ENCODE results near the gene ARHGEF12.

DNA sequence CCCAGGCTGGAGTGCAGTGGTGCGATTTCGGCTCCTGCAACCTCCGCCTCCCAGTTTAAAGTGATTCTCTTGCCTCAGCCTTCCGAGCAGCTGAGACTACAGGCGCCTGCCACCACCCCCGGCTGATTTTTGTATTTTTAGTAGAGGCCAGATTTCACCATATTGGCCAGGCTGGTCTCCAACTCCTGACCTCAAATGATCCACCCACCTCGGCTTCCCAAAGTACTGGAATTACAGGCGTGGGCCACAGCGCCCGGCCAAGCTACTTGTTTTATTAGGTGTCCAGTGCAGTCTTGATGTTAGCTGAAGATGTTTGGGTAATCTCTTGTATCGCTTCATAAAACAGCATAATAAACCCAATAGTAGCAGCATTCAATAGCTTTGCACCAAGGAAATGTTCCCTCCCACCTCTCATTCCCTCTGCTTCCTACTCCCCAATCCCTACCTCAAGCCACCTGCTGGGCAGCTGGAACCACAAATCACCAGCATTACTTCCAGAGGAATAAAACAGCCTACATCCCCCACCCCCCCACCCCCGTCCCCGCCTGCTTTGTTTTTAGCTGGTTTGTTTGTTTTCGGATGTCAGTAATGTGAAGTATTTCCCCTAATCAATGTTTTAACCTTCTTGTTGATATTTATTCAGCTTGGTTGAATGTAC is 164.3 kb downstream of the ARHGEF12 start:
- TF ChIP-seq BHLHE40 (IDR thresholded peaks at IDR 0.05; ENCODE audit: borderline replicate concordance), result no peak
- no peak for TF ChIP-seq HDGF (IDR thresholded peaks at IDR 0.05; ENCODE audit: borderline replicate concordance)
- no peak for TF ChIP-seq SP1 (IDR thresholded peaks at IDR 0.05)
- no peak for TF ChIP-seq ZNF384 (IDR thresholded peaks at IDR 0.05)
- TF ChIP-seq LEF1 (IDR thresholded peaks at IDR 0.05; ENCODE audit: borderline replicate concordance), result no peak
- no peak for TF ChIP-seq ELF4 (IDR thresholded peaks at IDR 0.05)
- no peak for TF ChIP-seq FOXK2 (IDR thresholded peaks at IDR 0.05)
